H4 (cell line): ENCODE results near the gene KRTAP5-5. TPM values are rescaled to one million over a fixed set of nuclear protein-coding genes. Genes with fewer than 3 reads are reported as not detected.

Experiments
- DNase-seq: peaks from one replicate; pipeline ENCODE4 v3.0.0-alpha.2; 2015; ENCODE audit warnings: low spot score
- total RNA-seq: library from RNA; depleted of rRNA; stranded (reverse); fragments of >200 nt; shearing (Covaris generic); gene quantifications from 2 replicates; pipeline ENCODE4 v1.2.3, GENCODE V29; 2014; rRNA removed

Gene KRTAP5-5
- total RNA-seq, 1 experiment from 2014 or later, result not detected

DNA sequence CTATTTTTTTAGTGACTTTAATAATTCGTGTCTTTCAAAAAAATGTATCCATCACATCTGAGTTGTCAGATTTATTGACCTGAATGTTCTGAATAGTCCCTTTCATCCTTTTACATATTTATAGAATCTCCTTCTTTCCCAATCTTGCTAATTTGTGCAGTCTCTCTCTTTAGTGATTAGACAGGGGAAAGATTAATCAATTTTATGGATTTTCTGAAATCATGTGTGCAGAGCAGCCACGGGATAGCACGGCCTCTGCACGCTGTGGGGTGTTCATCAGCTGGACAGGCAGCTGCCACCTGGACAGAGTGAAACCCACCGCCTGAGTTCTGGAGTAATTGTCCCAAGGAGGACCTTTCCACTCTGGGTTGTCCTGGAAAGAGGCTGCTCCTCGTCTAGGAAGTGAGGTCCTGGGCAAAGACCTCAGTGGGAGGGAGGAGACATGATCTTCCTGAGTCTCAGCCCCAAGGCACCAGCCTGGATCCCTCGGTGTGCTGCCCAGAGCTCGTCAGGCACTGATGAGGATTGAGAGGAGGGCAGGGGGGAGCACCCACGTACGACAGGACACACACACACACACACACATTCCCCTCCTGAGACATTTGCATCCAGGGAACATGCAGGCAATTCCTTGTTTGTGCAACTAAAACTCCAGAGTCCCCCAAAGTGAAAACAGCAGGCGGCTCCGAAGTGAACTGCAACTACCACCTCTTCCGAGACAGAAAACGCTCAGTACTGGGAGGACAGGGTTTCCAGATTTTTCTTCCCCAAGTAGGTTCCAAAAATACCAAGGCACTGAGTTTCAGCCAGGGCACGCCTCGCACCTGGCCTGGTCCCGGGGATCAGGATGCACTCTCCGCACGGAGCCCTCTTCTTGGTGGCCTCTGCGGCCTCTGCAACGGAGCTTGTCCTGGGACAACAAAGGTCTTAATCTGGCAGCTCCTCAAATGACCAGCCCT lies 44.9 kb downstream of the KRTAP5-5 start:
- DNase-seq, result no peak

DNA sequence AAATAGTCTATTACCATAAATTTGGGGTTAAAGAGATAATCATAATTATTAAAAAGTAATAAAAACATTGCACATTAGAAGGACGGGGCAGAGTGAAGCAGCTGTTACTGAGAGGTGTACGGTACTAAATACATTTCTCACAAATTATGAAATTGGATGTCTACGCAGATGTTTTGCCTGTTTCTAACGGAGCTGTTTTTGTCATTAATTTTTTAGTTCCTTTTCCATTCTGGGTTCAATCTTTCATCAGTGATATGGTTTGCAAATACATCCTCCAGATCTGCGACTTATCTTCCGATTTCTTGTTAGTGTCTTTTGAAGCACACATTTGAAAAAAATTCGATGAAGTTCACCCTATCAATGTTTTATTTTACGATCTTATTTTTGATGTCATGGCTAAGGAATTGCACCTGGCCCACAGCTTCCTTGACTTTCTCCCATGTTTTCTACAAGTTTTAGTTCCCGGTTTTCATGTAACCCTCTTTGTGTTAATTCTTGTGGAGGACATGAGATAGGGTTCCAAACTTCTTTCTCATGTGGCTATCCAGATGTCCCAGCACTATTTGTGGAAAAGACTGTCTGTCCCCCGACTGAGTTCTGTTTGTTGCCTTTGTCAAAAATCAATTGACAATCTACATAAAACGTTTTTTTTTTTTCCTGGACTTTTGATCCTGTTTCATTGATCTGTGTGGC lies 46.1 kb downstream of the KRTAP5-5 start:
- DNase-seq, result no peak

DNA sequence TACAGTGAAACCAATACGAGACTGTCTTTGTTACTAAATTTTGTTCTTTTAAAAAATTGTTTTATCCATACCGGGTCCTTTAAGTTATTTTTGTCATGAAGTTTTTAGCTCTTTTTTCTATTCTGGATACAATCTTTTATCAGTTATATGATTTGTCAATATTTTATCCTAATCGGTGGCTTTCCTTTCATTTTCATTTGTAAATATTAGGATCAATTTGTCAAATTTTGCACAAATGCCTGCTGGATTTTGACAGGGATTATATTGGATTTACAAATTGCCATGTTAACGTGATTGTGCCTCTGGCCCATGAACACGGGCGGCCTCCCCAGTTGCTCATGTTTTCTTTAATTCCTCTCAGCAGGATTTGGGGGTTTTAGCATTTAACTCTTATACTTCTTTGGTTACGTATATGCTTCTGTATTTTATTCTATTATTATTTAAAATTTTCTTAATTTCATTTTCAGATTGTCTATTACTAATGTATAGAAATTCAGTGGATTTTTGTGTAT lies 46.7 kb downstream of the KRTAP5-5 start:
- no peak for DNase-seq

DNA sequence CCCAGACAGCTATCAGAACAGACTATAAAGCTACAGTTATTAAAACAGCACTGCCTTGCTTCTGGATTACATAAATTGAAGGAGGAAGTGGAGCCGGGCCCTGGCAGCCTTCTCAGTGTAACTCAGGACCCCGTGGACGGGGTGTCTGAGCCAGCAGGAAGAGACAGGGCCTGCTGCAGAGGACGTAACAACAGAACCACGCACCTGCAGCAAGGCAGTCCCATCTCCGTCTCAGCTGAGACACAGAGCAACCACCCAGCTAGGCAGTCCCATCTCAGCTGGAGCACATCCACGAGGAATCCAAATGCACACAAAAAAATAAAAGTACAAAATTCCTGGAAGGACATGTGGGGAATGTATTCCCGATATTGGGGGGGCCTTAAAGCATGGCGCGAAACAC lies 50.3 kb downstream of the KRTAP5-5 start:
- no peak for DNase-seq

Other genes with a start within 250 kb of the KRTAP5-5 start
- gene BRSK2, start 239.8 kb upstream of the KRTAP5-5 start, total RNA-seq, result 1.3 and 2.5 TPM in 2 replicates
- gene MOB2, start 143.0 kb upstream of the KRTAP5-5 start, total RNA-seq, result 15.2 and 18.1 TPM in 2 replicates
- 0.45 and 3.2 TPM in 2 replicates for gene DUSP8, start 57.5 kb upstream of the KRTAP5-5 start, total RNA-seq
- gene KRTAP5-1, start 44.5 kb upstream of the KRTAP5-5 start, total RNA-seq, result not detected in 2 replicates
- not detected in 2 replicates for gene KRTAP5-2, start 31.5 kb upstream of the KRTAP5-5 start, total RNA-seq
- gene KRTAP5-3, start 21.3 kb upstream of the KRTAP5-5 start, total RNA-seq, result not detected in 2 replicates
- not detected in 2 replicates for gene KRTAP5-4, start 7.6 kb upstream of the KRTAP5-5 start, total RNA-seq
- gene KRTAP5-6, start 67.4 kb downstream of the KRTAP5-5 start, total RNA-seq, result not detected in 2 replicates
- 1.4 and 2.0 TPM in 2 replicates for gene IFITM10, start 120.8 kb downstream of the KRTAP5-5 start, total RNA-seq
- 516 and 559 TPM in 2 replicates for gene CTSD, start 134.2 kb downstream of the KRTAP5-5 start, total RNA-seq
- not detected in 2 replicates for gene SYT8, start 205.2 kb downstream of the KRTAP5-5 start, total RNA-seq
- gene TNNI2, start 209.2 kb downstream of the KRTAP5-5 start, total RNA-seq, result not detected in 2 replicates
- gene LSP1, start 223.3 kb downstream of the KRTAP5-5 start, total RNA-seq, result 3.3 TPM in 2 replicates